VCaP (cell line): ENCODE data around the gene RIBC2.

Experiments used
- H3K27ac ChIP-seq: fragments of 450-650 bp; 2 replicates; pipeline ENCODE4 v1.5.1; 2017
- TF ChIP-seq, protein P1 (sequence below): fragments of 450-650 bp; conservative IDR thresholded peaks from 2 replicates; pipeline ENCODE4 v1.5.1; 2017; ENCODE audit warnings: mild to moderate bottlenecking, moderate library complexity

Gene RIBC2

GRCh38 chr22:45477366-45478107 is 64.0 kb downstream of the RIBC2 start:
- TF ChIP-seq, protein P1, sequence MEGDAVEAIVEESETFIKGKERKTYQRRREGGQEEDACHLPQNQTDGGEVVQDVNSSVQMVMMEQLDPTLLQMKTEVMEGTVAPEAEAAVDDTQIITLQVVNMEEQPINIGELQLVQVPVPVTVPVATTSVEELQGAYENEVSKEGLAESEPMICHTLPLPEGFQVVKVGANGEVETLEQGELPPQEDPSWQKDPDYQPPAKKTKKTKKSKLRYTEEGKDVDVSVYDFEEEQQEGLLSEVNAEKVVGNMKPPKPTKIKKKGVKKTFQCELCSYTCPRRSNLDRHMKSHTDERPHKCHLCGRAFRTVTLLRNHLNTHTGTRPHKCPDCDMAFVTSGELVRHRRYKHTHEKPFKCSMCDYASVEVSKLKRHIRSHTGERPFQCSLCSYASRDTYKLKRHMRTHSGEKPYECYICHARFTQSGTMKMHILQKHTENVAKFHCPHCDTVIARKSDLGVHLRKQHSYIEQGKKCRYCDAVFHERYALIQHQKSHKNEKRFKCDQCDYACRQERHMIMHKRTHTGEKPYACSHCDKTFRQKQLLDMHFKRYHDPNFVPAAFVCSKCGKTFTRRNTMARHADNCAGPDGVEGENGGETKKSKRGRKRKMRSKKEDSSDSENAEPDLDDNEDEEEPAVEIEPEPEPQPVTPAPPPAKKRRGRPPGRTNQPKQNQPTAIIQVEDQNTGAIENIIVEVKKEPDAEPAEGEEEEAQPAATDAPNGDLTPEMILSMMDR, result no peak
- H3K27ac ChIP-seq, result no peak overlapping the region

GRCh38 chr22:45478108-45478771 is 64.7 kb downstream of the RIBC2 start:
- H3K27ac ChIP-seq, result no peak overlapping the region
- TF ChIP-seq, protein P1, result no peak

GRCh38 chr22:45480717-45481116 is 67.2 kb downstream of the RIBC2 start:
- H3K27ac ChIP-seq, result no peak overlapping the region
- TF ChIP-seq, protein P1, result no peak

DNA sequence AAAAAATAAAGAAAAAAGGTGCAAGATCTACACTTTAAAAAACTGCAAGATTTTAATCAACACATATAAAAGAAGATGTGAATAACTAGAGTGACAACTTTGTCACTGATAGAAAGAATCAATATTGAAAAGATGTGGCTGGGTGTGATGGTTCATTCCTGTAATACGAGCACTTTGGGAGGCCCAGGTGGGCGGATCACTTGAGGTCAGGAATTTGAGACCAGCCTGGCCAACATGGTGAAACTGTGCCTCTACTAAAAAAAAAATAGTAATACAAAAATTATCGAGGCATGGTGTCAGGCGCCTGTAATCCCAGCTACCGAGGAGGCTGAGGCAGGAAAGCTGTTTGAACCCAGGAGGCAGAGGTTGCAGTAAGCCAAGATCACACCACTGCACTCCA is 68.2 kb downstream of the RIBC2 start:
- H3K27ac ChIP-seq, result no peak overlapping the region
- TF ChIP-seq, protein P1, result no peak
